PC-3 (cell line): ENCODE data around the gene AIG1. TPM values are rescaled to one million over a fixed set of nuclear protein-coding genes. Genes with fewer than 3 reads are reported as not detected.
A peak's percentile ranks its signal among the peaks of the same experiment; 100 is the strongest.

Experiments
- ATAC-seq: fragments of 200-7000 bp; cut with Tn5 transposase; 2 replicates; pipeline ENCODE4 v1.9.1; 2020; ENCODE audit warnings: mild to moderate bottlenecking, moderate library complexity
- BruUV-seq: library from RNA; stranded (reverse); fragments of 400-500 nt; replicated peaks from 2 replicates; lab custom pipeline; 2021; lab: Mats Ljungman, UMichigan
- CTCF ChIA-PET: fragments of 300-600 bp; sonication (Branson Sonifier 250); formaldehyde crosslinking; loops from one replicate; lab custom pipeline; 2022; ENCODE audit warnings: antibody characterized with exemption; lab: Charles Lee
- POLR2A ChIA-PET: fragments of 300-600 bp; sonication (Branson Sonifier 250); formaldehyde crosslinking; loops from one replicate; lab custom pipeline; 2022; ENCODE audit warnings: antibody characterized with exemption; ENCODE audit not compliant: unreplicated experiment; lab: Charles Lee
- DNase-seq: peaks from one replicate; pipeline ENCODE4 v3.0.0-alpha.2; 2015
- H2AFZ ChIP-seq: fragments of 300-600 bp; sonication (generic); 2 replicates; pipeline ENCODE4 v1.6.0; 2016; ENCODE audit warnings: antibody characterized with exemption, low read length
- H3F3A ChIP-seq: fragments of 300-600 bp; sonication (generic); one replicate; pipeline ENCODE4 v1.6.0; 2017; ENCODE audit warnings: antibody characterized with exemption, low read length, control low read depth, mild to moderate bottlenecking; ENCODE audit not compliant: unreplicated experiment
- H3K27ac ChIP-seq: fragments of 300-600 bp; sonication (generic); 2 replicates; pipeline ENCODE4 v1.5.1; 2016; ENCODE audit warnings: mild to moderate bottlenecking, low read length
- H3K27me3 ChIP-seq: fragments of 300-600 bp; sonication (generic); 2 replicates; pipeline ENCODE4 v1.6.1; 2016; ENCODE audit warnings: low read length, mixed read lengths
- H3K36me3 ChIP-seq: fragments of 300-600 bp; sonication (generic); 2 replicates; pipeline ENCODE4 v1.6.1; 2016; ENCODE audit warnings: low read depth, mixed run types, low read length, mixed read lengths
- H3K4me1 ChIP-seq: fragments of 300-600 bp; sonication (generic); 2 replicates; pipeline ENCODE4 v1.5.1; 2016; ENCODE audit warnings: low read length; ENCODE audit not compliant: insufficient read depth
- H3K4me2 ChIP-seq: fragments of 300-600 bp; sonication (generic); 2 replicates; pipeline ENCODE4 v1.6.0; 2016; ENCODE audit warnings: low read length
- H3K4me3 ChIP-seq: fragments of 300-600 bp; sonication (generic); 2 replicates; pipeline ENCODE4 v1.5.1; 2016; ENCODE audit warnings: mild to moderate bottlenecking, low read length, mixed read lengths
- H3K79me2 ChIP-seq: fragments of 300-600 bp; sonication (generic); 2 replicates; pipeline ENCODE4 v1.6.1; 2017; ENCODE audit warnings: low read length, mixed read lengths
- H3K9ac ChIP-seq: fragments of 300-600 bp; sonication (generic); 2 replicates; pipeline ENCODE4 v1.6.0; 2016; ENCODE audit warnings: mild to moderate bottlenecking, low read length
- H3K9me2 ChIP-seq: fragments of 300-600 bp; sonication (generic); replicated peaks from 2 replicates; pipeline ENCODE4 v1.6.1; 2016; ENCODE audit warnings: mixed run types, low read length, mixed read lengths
- H3K9me3 ChIP-seq: fragments of 300-600 bp; sonication (generic); 2 replicates; pipeline ENCODE4 v1.6.1; 2016; ENCODE audit warnings: low read length, mixed read lengths
- H4K20me1 ChIP-seq: fragments of 300-600 bp; sonication (generic); 2 replicates; pipeline ENCODE4 v1.6.1; 2016; ENCODE audit warnings: low read length, mixed read lengths
- EZH2 ChIP-seq: fragments of 300-600 bp; sonication (generic); IDR thresholded peaks from one replicate; pipeline ENCODE4 v1.6.1; 2017; ENCODE audit warnings: antibody characterized with exemption, mild to moderate bottlenecking, low read length; ENCODE audit not compliant: unreplicated experiment
- EZH2phosphoT487 ChIP-seq: fragments of 300-600 bp; sonication (generic); IDR thresholded peaks from 2 replicates; pipeline ENCODE4 v1.6.1; 2018; ENCODE audit warnings: mild to moderate bottlenecking, antibody characterized with exemption, low read length, borderline replicate concordance
- intact Hi-C: fragments of 100-400 bp; cut with micrococcal nuclease; formaldehyde crosslinking; loops from 2 replicates; pipeline ENCODE4 v1.9.0; 2023
- total RNA-seq: library from RNA; depleted of rRNA; stranded (reverse); fragments of >200 nt; gene quantifications from 2 replicates; pipeline ENCODE4 v1.2.3, GENCODE V29; 2014
- TF ChIP-seq, protein P1 (sequence below): fragments of 300-600 bp; sonication (generic); conservative IDR thresholded peaks from 2 replicates; pipeline ENCODE4 v1.5.1; 2017; ENCODE audit warnings: antibody characterized with exemption, low read depth, mild to moderate bottlenecking, low read length

The AIG1 gene
- total RNA-seq, 1 experiment from 2014 or later = 32.7 TPM

DNA sequence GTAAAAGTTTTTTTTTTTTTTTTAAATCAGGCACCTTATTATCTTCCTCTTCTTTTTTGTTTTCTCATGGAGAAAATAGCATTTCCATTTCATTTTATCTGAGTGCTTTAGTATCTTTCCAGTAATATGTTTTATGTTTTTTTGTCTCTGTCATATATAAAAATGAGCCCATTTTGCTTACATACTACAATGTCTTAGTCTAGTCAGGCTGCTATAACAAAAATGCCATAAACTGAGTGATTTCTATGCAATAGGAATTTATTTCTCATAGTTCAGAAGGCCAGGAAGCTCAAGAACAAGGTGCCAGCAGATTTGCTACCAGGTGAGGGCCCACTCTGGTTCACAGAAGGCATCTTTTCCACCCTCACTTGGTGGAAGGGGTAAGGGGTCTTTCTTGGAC, 35.7 kb upstream of the AIG1 start:
- Histone ChIP-seq H2AFZ (no peak overlapping the region), H4K20me1 (no peaks in the 10 kb centered on the region), H3K79me2 (no peaks in the 10 kb centered on the region), H3K4me1 (peaks cover 17% of the 10 kb centered on the region), H3K36me3 (no peaks in the 10 kb centered on the region), H3F3A (no peaks in the 10 kb centered on the region), H3K27ac (0 out of 2 replicates have a peak overlapping the region, but pooled peaks have one; percentile 7), H3K27me3 (no peaks in the 10 kb centered on the region), H3K9me2 (no peaks in the 10 kb centered on the region), H3K4me2 (no peak overlapping the region), H3K9me3 (no peaks in the 10 kb centered on the region), H3K4me3 (no peak overlapping the region), H3K9ac (no peak overlapping the region)
- DNase-seq = no peak
- TF ChIP-seq EZH2 (no peak), EZH2phosphoT487 (no peak)
- TF ChIP-seq, protein P1, sequence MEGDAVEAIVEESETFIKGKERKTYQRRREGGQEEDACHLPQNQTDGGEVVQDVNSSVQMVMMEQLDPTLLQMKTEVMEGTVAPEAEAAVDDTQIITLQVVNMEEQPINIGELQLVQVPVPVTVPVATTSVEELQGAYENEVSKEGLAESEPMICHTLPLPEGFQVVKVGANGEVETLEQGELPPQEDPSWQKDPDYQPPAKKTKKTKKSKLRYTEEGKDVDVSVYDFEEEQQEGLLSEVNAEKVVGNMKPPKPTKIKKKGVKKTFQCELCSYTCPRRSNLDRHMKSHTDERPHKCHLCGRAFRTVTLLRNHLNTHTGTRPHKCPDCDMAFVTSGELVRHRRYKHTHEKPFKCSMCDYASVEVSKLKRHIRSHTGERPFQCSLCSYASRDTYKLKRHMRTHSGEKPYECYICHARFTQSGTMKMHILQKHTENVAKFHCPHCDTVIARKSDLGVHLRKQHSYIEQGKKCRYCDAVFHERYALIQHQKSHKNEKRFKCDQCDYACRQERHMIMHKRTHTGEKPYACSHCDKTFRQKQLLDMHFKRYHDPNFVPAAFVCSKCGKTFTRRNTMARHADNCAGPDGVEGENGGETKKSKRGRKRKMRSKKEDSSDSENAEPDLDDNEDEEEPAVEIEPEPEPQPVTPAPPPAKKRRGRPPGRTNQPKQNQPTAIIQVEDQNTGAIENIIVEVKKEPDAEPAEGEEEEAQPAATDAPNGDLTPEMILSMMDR = no peak
- BruUV-seq = no TSS peak
- ChIA-PET CTCF (no interaction called here), POLR2A (no interaction called here)
- intact Hi-C loops = no loop called here
- no peak for ATAC-seq

DNA sequence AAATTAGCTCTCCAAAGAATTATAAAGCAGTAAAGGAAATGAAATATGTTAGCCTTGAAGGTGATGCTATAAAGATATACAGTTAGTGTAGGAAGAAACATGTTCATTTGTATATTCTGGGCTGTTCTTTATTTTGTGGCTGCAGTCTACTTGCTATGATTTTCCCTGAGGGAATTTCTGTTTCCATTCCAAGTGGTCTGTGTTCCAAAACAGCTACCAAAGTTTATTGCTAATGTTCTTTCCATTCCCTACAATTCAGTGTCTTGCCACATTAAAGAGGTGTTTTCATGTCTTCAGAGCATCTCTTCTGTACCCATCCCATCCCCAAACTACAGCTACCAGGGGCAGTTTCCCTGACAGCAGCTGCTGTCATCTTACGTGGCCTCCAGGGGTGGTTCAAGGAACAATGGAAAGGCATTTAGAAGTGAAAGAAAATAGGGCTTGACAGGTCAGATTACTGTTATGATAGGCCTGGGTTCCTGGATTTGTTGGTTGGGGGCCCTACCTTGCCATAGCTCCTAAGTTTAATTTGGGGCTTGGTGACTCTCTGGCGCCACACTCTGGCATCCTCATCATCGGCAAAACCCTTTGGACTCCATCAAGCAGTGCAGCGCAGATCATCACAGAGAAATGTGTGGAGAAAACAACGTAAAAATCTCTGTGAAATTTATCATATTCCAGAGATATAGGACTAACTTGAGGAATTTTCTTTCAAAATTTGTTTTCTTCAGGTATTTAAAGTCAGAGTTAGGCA, 33.8 kb upstream of the AIG1 start:
- intact Hi-C loops = no loop called here
- peaks cover 17% of the 10 kb centered on the region for H3K4me1 ChIP-seq
- CTCF ChIA-PET = interaction anchor here (0.7 kb wide), 1 partner anchor 13 kb away, joined by 3 read pairs; no protein-coding TSS in a partner anchor
- DNase-seq = peak; percentile 41
- H4K20me1 ChIP-seq = no peaks in the 10 kb centered on the region
- no peaks in the 10 kb centered on the region for H3F3A ChIP-seq
- H3K4me2 ChIP-seq = no peak overlapping the region
- BruUV-seq = no TSS peak
- no peaks in the 10 kb centered on the region for H3K9me3 ChIP-seq
- no peak for ATAC-seq
- H3K9ac ChIP-seq = no peak overlapping the region
- H3K27ac ChIP-seq = no peak overlapping the region
- H3K36me3 ChIP-seq = no peaks in the 10 kb centered on the region
- POLR2A ChIA-PET = no interaction called here
- no peak overlapping the region for H3K4me3 ChIP-seq
- 0 out of 2 replicates have a peak overlapping the region, but pooled peaks have one; percentile 38 for H2AFZ ChIP-seq
- no peaks in the 10 kb centered on the region for H3K9me2 ChIP-seq
- H3K27me3 ChIP-seq = no peaks in the 10 kb centered on the region
- H3K79me2 ChIP-seq = no peaks in the 10 kb centered on the region
- TF ChIP-seq EZH2phosphoT487 = no peak
- TF ChIP-seq, protein P1 = peak; percentile 68
- TF ChIP-seq EZH2 = no peak
